GM12864 (cell line): ENCODE measurements around the gene PLCB3.
A peak's percentile ranks its signal among the peaks of the same experiment; 100 is the strongest.
"Not testable (repeated sequence)": the region's sequence is repeated elsewhere in the genome, so short reads cannot be mapped to it uniquely, and the experiment has no call there.

Experiments
- DNase-seq: peaks from one replicate; pipeline ENCODE4 v3.0.0-alpha.2; 2011; ENCODE audit warnings: low read depth
- H3K4me3 ChIP-seq: 2 replicates; pipeline ENCODE4 v1.5.1; 2011; ENCODE audit warnings: mild to moderate bottlenecking, low read depth, low read length, control low read depth
- TF ChIP-seq, protein P1 (sequence below): IDR thresholded peaks from 2 replicates; pipeline ENCODE4 v1.5.1; 2011; ENCODE audit warnings: low read depth, mild to moderate bottlenecking, moderate library complexity, low read length, control low read depth, inconsistent platforms; ENCODE audit errors: missing control alignments

PLCB3 gene

DNA sequence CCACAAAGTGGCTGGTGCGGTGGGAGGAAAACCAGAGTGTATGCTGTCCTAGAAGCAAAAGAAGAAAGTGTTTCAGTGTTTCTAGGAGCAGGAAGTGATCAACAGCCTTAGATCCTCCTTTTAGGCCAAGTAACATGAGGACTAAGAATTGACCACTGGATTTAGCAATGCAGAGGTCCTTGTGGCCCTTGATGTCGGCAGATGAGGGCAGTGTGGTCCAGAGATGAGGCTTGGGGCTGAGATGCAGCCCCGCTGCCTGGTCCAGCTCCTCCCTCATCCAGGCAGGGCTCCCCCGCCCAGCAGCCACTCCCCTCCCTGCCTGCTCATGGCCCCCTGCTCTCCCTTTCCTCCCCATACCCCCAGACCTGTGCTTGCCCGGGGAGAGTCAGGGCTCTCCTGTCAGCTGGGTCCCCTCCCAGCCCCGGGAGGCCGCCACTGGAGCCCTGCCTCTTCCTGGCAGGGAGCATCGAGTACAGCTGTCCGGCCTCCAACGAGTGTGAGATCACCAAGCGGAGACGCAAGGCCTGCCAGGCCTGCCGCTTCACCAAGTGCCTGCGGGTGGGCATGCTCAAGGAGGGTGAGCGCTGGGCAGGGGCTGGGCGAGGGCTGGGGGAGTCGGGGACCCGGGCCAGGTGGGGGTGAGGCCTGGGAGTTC lies 62.3 kb downstream of the PLCB3 start:
- no peak for DNase-seq
- TF ChIP-seq, protein P1, sequence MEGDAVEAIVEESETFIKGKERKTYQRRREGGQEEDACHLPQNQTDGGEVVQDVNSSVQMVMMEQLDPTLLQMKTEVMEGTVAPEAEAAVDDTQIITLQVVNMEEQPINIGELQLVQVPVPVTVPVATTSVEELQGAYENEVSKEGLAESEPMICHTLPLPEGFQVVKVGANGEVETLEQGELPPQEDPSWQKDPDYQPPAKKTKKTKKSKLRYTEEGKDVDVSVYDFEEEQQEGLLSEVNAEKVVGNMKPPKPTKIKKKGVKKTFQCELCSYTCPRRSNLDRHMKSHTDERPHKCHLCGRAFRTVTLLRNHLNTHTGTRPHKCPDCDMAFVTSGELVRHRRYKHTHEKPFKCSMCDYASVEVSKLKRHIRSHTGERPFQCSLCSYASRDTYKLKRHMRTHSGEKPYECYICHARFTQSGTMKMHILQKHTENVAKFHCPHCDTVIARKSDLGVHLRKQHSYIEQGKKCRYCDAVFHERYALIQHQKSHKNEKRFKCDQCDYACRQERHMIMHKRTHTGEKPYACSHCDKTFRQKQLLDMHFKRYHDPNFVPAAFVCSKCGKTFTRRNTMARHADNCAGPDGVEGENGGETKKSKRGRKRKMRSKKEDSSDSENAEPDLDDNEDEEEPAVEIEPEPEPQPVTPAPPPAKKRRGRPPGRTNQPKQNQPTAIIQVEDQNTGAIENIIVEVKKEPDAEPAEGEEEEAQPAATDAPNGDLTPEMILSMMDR, result no peak
- H3K4me3 ChIP-seq, result no peak overlapping the region

DNA sequence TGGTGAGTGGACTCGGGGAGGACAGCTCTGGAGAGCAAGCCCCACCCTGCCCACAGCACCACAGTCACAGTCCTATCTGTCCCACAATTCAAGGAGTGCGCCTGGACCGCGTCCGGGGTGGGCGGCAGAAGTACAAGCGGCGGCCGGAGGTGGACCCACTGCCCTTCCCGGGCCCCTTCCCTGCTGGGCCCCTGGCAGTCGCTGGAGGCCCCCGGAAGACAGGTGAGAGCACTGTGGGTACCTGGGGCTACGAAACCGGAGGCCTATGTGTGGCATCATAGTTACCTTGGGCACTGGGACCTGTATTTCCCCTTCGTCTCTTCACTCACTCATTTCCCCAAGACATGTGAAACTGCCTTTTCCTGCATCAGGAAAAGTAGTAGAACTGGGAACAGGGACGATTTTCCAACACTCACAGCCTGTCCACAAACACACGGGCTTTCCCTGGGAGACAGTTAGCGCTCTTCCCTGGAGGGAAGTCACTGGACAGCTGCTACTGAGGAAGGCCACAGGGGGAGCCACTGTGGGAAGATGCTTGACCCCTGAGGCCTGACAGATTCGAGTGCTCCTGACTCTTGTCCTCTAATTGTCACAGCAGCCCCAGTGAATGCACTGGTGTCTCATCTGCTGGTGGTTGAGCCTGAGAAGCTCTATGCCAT lies 62.9 kb downstream of the PLCB3 start:
- DNase-seq, result no peak
- no peak overlapping the region for H3K4me3 ChIP-seq
- TF ChIP-seq, protein P1, result peak; percentile 13

DNA sequence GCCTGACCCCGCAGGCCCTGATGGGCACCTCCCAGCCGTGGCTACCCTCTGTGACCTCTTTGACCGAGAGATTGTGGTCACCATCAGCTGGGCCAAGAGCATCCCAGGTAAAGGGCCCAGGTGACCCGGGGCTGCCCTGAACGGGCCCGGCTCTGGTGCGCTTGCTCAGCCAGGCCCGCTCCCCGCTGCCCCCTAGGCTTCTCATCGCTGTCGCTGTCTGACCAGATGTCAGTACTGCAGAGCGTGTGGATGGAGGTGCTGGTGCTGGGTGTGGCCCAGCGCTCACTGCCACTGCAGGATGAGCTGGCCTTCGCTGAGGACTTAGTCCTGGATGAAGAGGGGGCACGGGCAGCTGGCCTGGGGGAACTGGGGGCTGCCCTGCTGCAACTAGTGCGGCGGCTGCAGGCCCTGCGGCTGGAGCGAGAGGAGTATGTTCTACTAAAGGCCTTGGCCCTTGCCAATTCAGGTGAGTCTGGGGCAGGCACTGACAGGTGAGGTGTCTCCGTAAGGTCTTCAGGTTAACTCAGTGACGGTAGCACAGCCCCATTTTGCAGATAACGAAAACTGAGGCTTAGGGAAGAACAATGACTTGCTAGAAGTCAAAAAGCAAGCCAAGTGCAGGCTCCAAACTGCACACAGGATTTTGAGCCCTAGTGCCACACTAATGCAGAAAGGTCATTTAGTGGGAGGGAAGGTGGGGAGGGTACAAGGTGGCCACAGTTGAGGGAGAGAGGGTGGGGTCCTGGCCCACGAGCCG lies 63.7 kb downstream of the PLCB3 start:
- no peak for DNase-seq
- TF ChIP-seq, protein P1, result no peak
- no peak overlapping the region for H3K4me3 ChIP-seq

DNA sequence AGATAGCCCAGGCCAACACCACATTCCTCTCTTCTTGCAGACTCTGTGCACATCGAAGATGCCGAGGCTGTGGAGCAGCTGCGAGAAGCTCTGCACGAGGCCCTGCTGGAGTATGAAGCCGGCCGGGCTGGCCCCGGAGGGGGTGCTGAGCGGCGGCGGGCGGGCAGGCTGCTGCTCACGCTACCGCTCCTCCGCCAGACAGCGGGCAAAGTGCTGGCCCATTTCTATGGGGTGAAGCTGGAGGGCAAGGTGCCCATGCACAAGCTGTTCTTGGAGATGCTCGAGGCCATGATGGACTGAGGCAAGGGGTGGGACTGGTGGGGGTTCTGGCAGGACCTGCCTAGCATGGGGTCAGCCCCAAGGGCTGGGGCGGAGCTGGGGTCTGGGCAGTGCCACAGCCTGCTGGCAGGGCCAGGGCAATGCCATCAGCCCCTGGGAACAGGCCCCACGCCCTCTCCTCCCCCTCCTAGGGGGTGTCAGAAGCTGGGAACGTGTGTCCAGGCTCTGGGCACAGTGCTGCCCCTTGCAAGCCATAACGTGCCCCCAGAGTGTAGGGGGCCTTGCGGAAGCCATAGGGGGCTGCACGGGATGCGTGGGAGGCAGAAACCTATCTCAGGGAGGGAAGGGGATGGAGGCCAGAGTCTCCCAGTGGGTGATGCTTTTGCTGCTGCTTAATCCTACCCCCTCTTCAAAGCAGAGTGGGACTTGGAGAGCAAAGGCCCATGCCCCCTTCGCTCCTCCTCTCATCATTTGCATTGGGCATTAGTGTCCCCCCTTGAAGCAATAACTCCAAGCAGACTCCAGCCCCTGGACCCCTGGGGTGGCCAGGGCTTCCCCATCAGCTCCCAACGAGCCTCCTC lies 64.6 kb downstream of the PLCB3 start:
- not testable (repeated sequence) for DNase-seq
- peak overlapping the region; percentile 91 for H3K4me3 ChIP-seq

DNA sequence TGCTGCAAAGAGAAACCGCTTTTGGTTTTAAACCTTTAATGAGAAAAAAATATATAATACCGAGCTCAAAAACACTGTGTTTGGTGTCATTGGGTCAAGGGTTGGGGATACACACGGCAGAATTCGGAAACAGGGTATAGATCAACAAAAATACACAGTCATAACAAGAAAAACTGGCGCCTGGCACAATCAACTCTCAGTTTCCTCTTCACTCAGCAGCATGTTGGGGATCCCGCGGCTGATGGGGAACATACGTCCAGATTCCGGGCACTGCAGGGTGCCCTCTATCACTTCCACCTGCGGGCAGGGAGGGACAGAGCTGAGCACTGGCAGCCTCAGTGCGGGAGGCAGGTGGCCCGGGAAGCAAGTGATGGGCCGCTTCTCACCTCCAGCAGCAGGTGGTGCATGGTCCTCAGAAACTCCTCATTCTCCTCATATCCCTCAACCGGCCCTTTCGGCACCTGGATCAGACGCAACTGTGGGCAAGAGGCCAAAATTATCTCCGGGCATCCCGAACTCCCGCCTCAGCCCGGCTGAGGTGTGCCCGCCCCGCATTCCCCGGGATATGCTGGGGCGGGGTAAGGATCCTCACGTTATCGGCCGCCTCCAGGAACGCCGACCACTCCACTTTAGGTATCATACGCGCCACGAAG lies 65.5 kb downstream of the PLCB3 start:
- TF ChIP-seq, protein P1, result peak; percentile 32
- no peak for DNase-seq
- peak overlapping the region; percentile 91 for H3K4me3 ChIP-seq

DNA sequence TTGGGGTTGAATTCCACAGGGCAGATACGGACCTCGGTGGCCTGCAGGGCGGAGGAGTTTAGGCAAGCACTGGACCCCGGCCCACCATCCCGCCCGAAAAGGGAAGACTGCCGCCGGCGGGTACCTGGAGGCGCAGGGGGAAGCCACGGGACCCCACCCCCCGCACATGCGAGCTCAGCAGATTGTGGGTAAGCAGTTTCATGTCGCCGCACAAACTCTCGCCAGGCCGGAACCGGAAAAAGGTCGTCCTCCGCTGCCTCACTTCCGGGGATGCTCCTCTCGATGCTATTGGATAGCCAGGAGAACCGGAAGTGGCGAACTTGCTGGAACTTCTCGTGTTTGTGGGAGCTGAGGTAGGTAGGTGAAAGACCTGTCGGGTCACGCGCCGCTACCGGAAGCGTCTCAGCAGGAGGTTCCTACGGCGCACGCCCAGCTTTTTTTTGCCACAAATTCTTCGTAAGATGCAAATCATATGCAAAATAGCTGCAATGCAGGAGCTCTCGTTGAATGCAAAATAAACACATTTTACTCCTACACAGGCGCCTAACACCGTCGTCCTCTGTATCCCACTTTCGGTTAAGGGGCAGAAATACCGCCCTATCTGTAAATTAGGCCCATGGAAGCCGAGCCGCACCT lies 66.1 kb downstream of the PLCB3 start, which contains the start of gene TRMT112:
Gene TRMT112 (minus strand): TSS at position 235 of the 636 bp plus-strand sequence. CDS start 33 bp downstream, at position 202.
- peak within 1 kb of the TSS; percentile 91 for H3K4me3 ChIP-seq
- TF ChIP-seq, protein P1, result no peak
- peak; percentile 99 for DNase-seq
